Karpas-422 (cell line): ENCODE results near the gene ADAMTS20. TPM values are rescaled to one million over a fixed set of nuclear protein-coding genes. Genes with fewer than 3 reads are reported as not detected.

Source experiments
- DNase-seq: peaks from one replicate; pipeline ENCODE4 v3.0.0-alpha.2; 2015
- H2AFZ ChIP-seq: fragments of 200-600 bp; sonication (generic); 2 replicates; pipeline ENCODE4 v1.6.1; 2014; ENCODE audit warnings: antibody characterized with exemption, low read length, mixed read lengths
- H3K27ac ChIP-seq: fragments of 200-600 bp; sonication (generic); 2 replicates; pipeline ENCODE4 v1.5.1; 2014; ENCODE audit warnings: mild to moderate bottlenecking, low read length, moderate library complexity
- H3K27me3 ChIP-seq: fragments of 200-600 bp; sonication (generic); 2 replicates; pipeline ENCODE4 v1.6.1; 2014; ENCODE audit warnings: low read length, mixed read lengths
- H3K36me3 ChIP-seq: fragments of 200-600 bp; sonication (generic); 2 replicates; pipeline ENCODE4 v1.6.1; 2014; ENCODE audit warnings: low read length, mixed read lengths; ENCODE audit not compliant: insufficient read depth
- H3K4me1 ChIP-seq: fragments of 200-600 bp; sonication (generic); 2 replicates; pipeline ENCODE4 v1.6.1; 2014; ENCODE audit warnings: mild to moderate bottlenecking, low read length, mixed read lengths
- H3K4me2 ChIP-seq: fragments of 200-600 bp; sonication (generic); 2 replicates; pipeline ENCODE4 v1.6.1; 2014; ENCODE audit warnings: low read length, low read depth, mild to moderate bottlenecking; ENCODE audit not compliant: poor library complexity, severe bottlenecking
- H3K4me3 ChIP-seq: fragments of 200-600 bp; sonication (generic); 2 replicates; pipeline ENCODE4 v1.5.1; 2014; ENCODE audit warnings: mild to moderate bottlenecking, antibody characterized with exemption, low read length, mixed read lengths
- H3K79me2 ChIP-seq: fragments of 200-600 bp; sonication (generic); 2 replicates; pipeline ENCODE4 v1.6.1; 2014; ENCODE audit warnings: mild to moderate bottlenecking, low read length, mixed read lengths
- H3K9ac ChIP-seq: fragments of 200-600 bp; sonication (generic); 2 replicates; pipeline ENCODE4 v1.6.0; 2014; ENCODE audit warnings: low read length
- H3K9me2 ChIP-seq: fragments of 200-600 bp; sonication (generic), shearing (Covaris generic); replicated peaks from 2 replicates; pipeline ENCODE4 v1.6.0; 2014; ENCODE audit warnings: mild to moderate bottlenecking, low read length, moderate library complexity; ENCODE audit not compliant: insufficient read depth
- H3K9me3 ChIP-seq: fragments of 300-700, 200-600 bp; sonication (generic); 2 replicates; pipeline ENCODE4 v1.6.1; 2014; ENCODE audit warnings: low read length, mixed read lengths
- H4K20me1 ChIP-seq: fragments of 200-600 bp; sonication (generic); 2 replicates; pipeline ENCODE4 v1.6.1; 2014; ENCODE audit warnings: mild to moderate bottlenecking, antibody characterized with exemption, low read length, low read depth; ENCODE audit not compliant: insufficient read depth
- total RNA-seq: library from RNA; depleted of rRNA; stranded (reverse); fragments of >200 nt; shearing (Covaris generic); gene quantifications from 2 replicates; pipeline ENCODE4 v1.2.3, GENCODE V29; 2014; ENCODE audit warnings: low replicate concordance; rRNA removed

Gene ADAMTS20
- not detected in 2 replicates for total RNA-seq

- H3K4me3 ChIP-seq = no peak within 1 kb of the TSS
These were observed at the start of gene ADAMTS20 for GRCh38 chr12:43551971-43552559. ADAMTS20 (minus strand) TSS chr12:43552203; CDS start chr12:43551921, 282 bp downstream.

GRCh38 chr12:43599708-43600107, 47.7 kb upstream of the ADAMTS20 start:
- Histone ChIP-seq H3K79me2 (no peaks in the 10 kb centered on the region), H3K36me3 (no peaks in the 10 kb centered on the region), H3K27ac (no peak overlapping the region), H4K20me1 (no peaks in the 10 kb centered on the region), H3K4me1 (no peaks in the 10 kb centered on the region), H3K27me3 (no peaks in the 10 kb centered on the region), H3K4me3 (no peak overlapping the region), H3K4me2 (no peak overlapping the region), H2AFZ (no peak overlapping the region), H3K9ac (no peak overlapping the region), H3K9me2 (no peaks in the 10 kb centered on the region), H3K9me3 (no peaks in the 10 kb centered on the region)
- no peak for DNase-seq

More at GRCh38 chr12:43551971-43552559, at the start of gene ADAMTS20:
- no peak for DNase-seq
- H3K79me2 ChIP-seq = no peaks in the 10 kb centered on the region
- no peaks in the 10 kb centered on the region for H3K9me2 ChIP-seq
- peaks cover 5% of the 10 kb centered on the region; the same call in 1 of the 2 replicates for H3K9me3 ChIP-seq
- no peaks in the 10 kb centered on the region for H3K36me3 ChIP-seq
- H3K27me3 ChIP-seq = no peaks in the 10 kb centered on the region
- H3K9ac ChIP-seq = no peak within 1 kb of the TSS
- no peak within 1 kb of the TSS for H2AFZ ChIP-seq
- no peak within 1 kb of the TSS for H3K4me2 ChIP-seq
- no peak within 1 kb of the TSS for H3K27ac ChIP-seq
- no peaks in the 10 kb centered on the region for H4K20me1 ChIP-seq
- H3K4me1 ChIP-seq = no peaks in the 10 kb centered on the region

- Histone ChIP-seq H3K9ac (no peak overlapping the region), H2AFZ (no peak overlapping the region), H3K4me2 (no peak overlapping the region), H3K27me3 (no peaks in the 10 kb centered on the region), H3K27ac (no peak overlapping the region), H3K4me1 (no peaks in the 10 kb centered on the region), H3K9me2 (no peaks in the 10 kb centered on the region), H4K20me1 (no peaks in the 10 kb centered on the region), H3K4me3 (no peak overlapping the region), H3K9me3 (no peaks in the 10 kb centered on the region), H3K79me2 (no peaks in the 10 kb centered on the region), H3K36me3 (no peaks in the 10 kb centered on the region)
- DNase-seq = no peak
These were observed 47.1 kb upstream of the ADAMTS20 start for GRCh38 chr12:43599066-43599465.

- Histone ChIP-seq H3K27me3 (no peaks in the 10 kb centered on the region), H3K4me2 (no peak overlapping the region), H3K79me2 (no peaks in the 10 kb centered on the region), H3K4me3 (no peak overlapping the region), H3K4me1 (no peaks in the 10 kb centered on the region), H3K9me3 (no peaks in the 10 kb centered on the region), H4K20me1 (no peaks in the 10 kb centered on the region), H3K27ac (no peak overlapping the region), H2AFZ (no peak overlapping the region), H3K9ac (no peak overlapping the region), H3K9me2 (no peaks in the 10 kb centered on the region), H3K36me3 (no peaks in the 10 kb centered on the region)
- DNase-seq = no peak
These were observed 38.3 kb upstream of the ADAMTS20 start for GRCh38 chr12:43590307-43590706.

- DNase-seq = no peak
- no peak overlapping the region for H3K4me3 ChIP-seq
- no peak overlapping the region for H3K9ac ChIP-seq
These were observed 34.7 kb upstream of the ADAMTS20 start for GRCh38 chr12:43586646-43587245.

GRCh38 chr12:43585676-43586075, 33.7 kb upstream of the ADAMTS20 start:
- Histone ChIP-seq H3K4me3 (no peak overlapping the region), H3K79me2 (no peaks in the 10 kb centered on the region), H4K20me1 (no peaks in the 10 kb centered on the region), H3K36me3 (no peaks in the 10 kb centered on the region), H3K9me2 (no peaks in the 10 kb centered on the region), H3K27ac (no peak overlapping the region), H3K9me3 (no peaks in the 10 kb centered on the region), H3K9ac (no peak overlapping the region), H3K4me1 (no peaks in the 10 kb centered on the region), H3K27me3 (no peaks in the 10 kb centered on the region), H3K4me2 (no peak overlapping the region), H2AFZ (no peak overlapping the region)
- no peak for DNase-seq

More at GRCh38 chr12:43586646-43587245, 34.7 kb upstream of the ADAMTS20 start:
- H3K27me3 ChIP-seq = no peaks in the 10 kb centered on the region
- H3K9me2 ChIP-seq = no peaks in the 10 kb centered on the region
- no peaks in the 10 kb centered on the region for H4K20me1 ChIP-seq
- H3K4me2 ChIP-seq = no peak overlapping the region
- no peaks in the 10 kb centered on the region for H3K4me1 ChIP-seq
- H3K36me3 ChIP-seq = no peaks in the 10 kb centered on the region
- no peaks in the 10 kb centered on the region for H3K9me3 ChIP-seq
- H3K27ac ChIP-seq = no peak overlapping the region
- no peak overlapping the region for H2AFZ ChIP-seq
- H3K79me2 ChIP-seq = no peaks in the 10 kb centered on the region

GRCh38 chr12:43580601-43581000, 28.6 kb upstream of the ADAMTS20 start:
- H3K9ac ChIP-seq = no peak overlapping the region
- no peak for DNase-seq
- no peak overlapping the region for H3K4me3 ChIP-seq
- H2AFZ ChIP-seq = no peak overlapping the region
- H3K36me3 ChIP-seq = no peaks in the 10 kb centered on the region
- H4K20me1 ChIP-seq = no peaks in the 10 kb centered on the region
- no peak overlapping the region for H3K27ac ChIP-seq
- H3K9me3 ChIP-seq = no peaks in the 10 kb centered on the region
- no peaks in the 10 kb centered on the region for H3K79me2 ChIP-seq
- no peaks in the 10 kb centered on the region for H3K9me2 ChIP-seq
- H3K27me3 ChIP-seq = no peaks in the 10 kb centered on the region
- H3K4me1 ChIP-seq = no peaks in the 10 kb centered on the region
- H3K4me2 ChIP-seq = no peak overlapping the region

GRCh38 chr12:43579206-43579605, 27.2 kb upstream of the ADAMTS20 start:
- H3K79me2 ChIP-seq = no peaks in the 10 kb centered on the region

More at GRCh38 chr12:43579206-43579605, 27.2 kb upstream of the ADAMTS20 start:
- no peak overlapping the region for H3K4me3 ChIP-seq
- H3K9ac ChIP-seq = no peak overlapping the region
- no peaks in the 10 kb centered on the region for H3K4me1 ChIP-seq
- H3K27me3 ChIP-seq = no peaks in the 10 kb centered on the region
- no peaks in the 10 kb centered on the region for H3K9me2 ChIP-seq
- H3K9me3 ChIP-seq = no peaks in the 10 kb centered on the region
- H3K4me2 ChIP-seq = no peak overlapping the region
- no peak for DNase-seq
- no peaks in the 10 kb centered on the region for H4K20me1 ChIP-seq
- H3K36me3 ChIP-seq = no peaks in the 10 kb centered on the region
- no peak overlapping the region for H2AFZ ChIP-seq
- H3K27ac ChIP-seq = no peak overlapping the region
